T-cell (primary cell): Measurements from ENCODE around the gene MX1. TPM values are rescaled to one million over a fixed set of nuclear protein-coding genes. Genes with fewer than 3 reads are reported as not detected.

ENCODE experiments used
- ATAC-seq, 4 experiments: fragments of 200-7000 bp in 3 of 4; fragments of 150-1000 bp in 1 of 4; cut with Tn5 transposase; replicated peaks in 1 of 4; 1 replicate in 3 of 4; 2 replicates in 1 of 4; pipeline ENCODE4 v1.10.0; 2021; ENCODE audit warnings: moderate library complexity in 3 of 4, mild to moderate bottlenecking in 2 of 4, moderate number of reproducible peaks in 1 of 4
- CTCF ChIA-PET, 2 donors: fragments of 300-600 bp; sonication (Branson Sonifier 250); formaldehyde crosslinking; loops; one replicate each; lab custom pipeline; 2022; ENCODE audit warnings: antibody characterized with exemption in 2 of 2; lab: Charles Lee
- POLR2A ChIA-PET, 2 donors: fragments of 300-600 bp; sonication (Branson Sonifier 250); formaldehyde crosslinking; loops; one replicate each; lab custom pipeline; 2022; ENCODE audit warnings: antibody characterized with exemption in 2 of 2; lab: Charles Lee
- DNase-seq, 35 experiments: peaks; one replicate each; pipeline versions ENCODE4 v3.0.0 to v3.0.0-alpha.2; 2013 to 2023
- H3K27ac ChIP-seq: one replicate; pipeline ENCODE4 v1.5.1; 2013; ENCODE audit warnings: low read length
- H3K27me3 ChIP-seq, 2 experiments: replicated peaks in 1 of 2; 1 replicate in 1 of 2; 2 replicates in 1 of 2; pipeline versions ENCODE4 v1.6.1 to v1.7.0; 2013; ENCODE audit warnings: low read length in 1 of 2, mixed read lengths in 1 of 2; ENCODE audit not compliant: control insufficient read depth in 2 of 2, insufficient read depth in 2 of 2; ENCODE audit errors: extremely low read depth in 1 of 2
- H3K36me3 ChIP-seq, 2 donors: 1 replicate in 1 of 2; 2 replicates in 1 of 2; pipeline versions ENCODE4 v1.6.1 to v1.7.0; 2013; ENCODE audit warnings: low read length in 1 of 2; ENCODE audit not compliant: control insufficient read depth in 2 of 2, insufficient read depth in 1 of 2; ENCODE audit errors: extremely low read depth in 1 of 2
- H3K4me1 ChIP-seq, 2 experiments: 1 replicate in 1 of 2; 2 replicates in 1 of 2; pipeline versions ENCODE4 v1.6.1 to v1.7.0; 2013; ENCODE audit warnings: low read length in 2 of 2, mixed read lengths in 1 of 2; ENCODE audit not compliant: insufficient read depth in 2 of 2, control insufficient read depth in 1 of 2; ENCODE audit errors: extremely low read depth in 1 of 2
- H3K4me3 ChIP-seq, 2 donors: 1 replicate in 1 of 2; 2 replicates in 1 of 2; pipeline versions ENCODE4 v1.5.1 to v1.7.0; 2013; ENCODE audit warnings: mild to moderate bottlenecking in 2 of 2, low read length in 1 of 2, moderate library complexity in 1 of 2; ENCODE audit not compliant: control insufficient read depth in 1 of 2; ENCODE audit errors: extremely low read depth in 1 of 2
- H3K9me3 ChIP-seq: 2 replicates; pipeline ENCODE4 v1.7.0; 2013
- H3K27ac Mint-ChIP-seq, 2 donors: one replicate each; pipeline ENCODE4 v1.8.0; 2020 to 2021; ENCODE audit warnings: mild to moderate bottlenecking in 2 of 2, mixed read lengths in 2 of 2
- H3K27me3 Mint-ChIP-seq, 2 donors: one replicate each; pipeline ENCODE4 v1.8.0; 2021 to 2022; ENCODE audit warnings: mixed read lengths in 2 of 2
- H3K36me3 Mint-ChIP-seq: one replicate; pipeline ENCODE4 v1.8.0; 2021; ENCODE audit warnings: mixed read lengths
- H3K4me1 Mint-ChIP-seq, 3 donors: one replicate each; pipeline ENCODE4 v1.8.0; 2020 to 2022; ENCODE audit warnings: mixed read lengths in 3 of 3, mild to moderate bottlenecking in 1 of 3
- H3K4me3 Mint-ChIP-seq, 3 donors: one replicate each; pipeline ENCODE4 v1.8.0; 2020 to 2022; ENCODE audit warnings: mild to moderate bottlenecking in 3 of 3, mixed read lengths in 3 of 3, moderate library complexity in 3 of 3
- H3K9me3 Mint-ChIP-seq, 3 donors: one replicate each; pipeline ENCODE4 v1.8.0; 2020 to 2022; ENCODE audit warnings: mixed read lengths in 3 of 3
- WGBS: methylation state at CpG from one replicate; pipeline ENCODE4 v1.1.5; 2013; ENCODE audit warnings: missing lambda C conversion rate; ENCODE audit not compliant: insufficient coverage; 5-methylcytosine and 5-hydroxymethylcytosine counted together
- total RNA-seq, 35 experiments: library from RNA in 6 of 35; stranded (reverse) in 6 of 35; fragments of 120-200 nt in 1 of 35; gene quantifications; one replicate each; pipeline versions ENCODE4 v1.2.1 to v1.2.4 and lab custom pipeline; 2013 to 2026

MX1 gene
- total RNA-seq, 5 donors from 2014 or later (not counting 1 experiment from before 2014, with no cell fraction given), result 55.2 to 82.5 (median 68.7) TPM

DNA sequence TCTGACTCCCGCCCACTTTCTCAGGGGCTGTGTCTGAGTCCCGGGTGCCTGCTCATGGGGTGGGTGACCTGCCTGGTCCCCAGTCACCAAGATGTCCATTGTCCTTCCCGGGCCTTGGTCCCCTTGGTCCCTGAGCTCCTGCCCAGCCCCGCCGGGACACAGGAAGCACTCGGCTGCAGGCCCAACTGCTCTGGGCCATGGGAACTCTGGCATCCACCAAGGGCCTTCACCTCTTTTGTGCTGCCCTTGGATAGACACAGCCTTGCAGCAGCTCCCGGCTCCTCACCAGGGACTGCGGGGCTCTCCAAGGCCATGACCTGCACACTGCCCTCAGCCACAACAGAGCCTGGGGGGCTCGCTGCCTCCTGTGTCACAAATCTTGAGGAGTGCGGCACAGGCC lies 22.1 kb upstream of the MX1 start:
- DNase-seq (no peak), ATAC-seq (no peak)
- Histone ChIP-seq H3K27me3 (no peaks in the 10 kb centered on the region), H3K9me3 (no peaks in the 10 kb centered on the region), H3K4me1 (no peaks in the 10 kb centered on the region), H3K4me3 (no peak overlapping the region), H3K27ac (no peak overlapping the region), H3K36me3 (peaks cover 17 to 79% of the 10 kb centered on the region in 2 donors)
- Mint-ChIP-seq H3K27ac (no peak overlapping the region), H3K4me3 (no peak overlapping the region), H3K27me3 (no peaks in the 10 kb centered on the region), H3K9me3 (no peaks in the 10 kb centered on the region), H3K36me3 (peaks cover 78% of the 10 kb centered on the region), H3K4me1 (no peaks in the 10 kb centered on the region)
- ChIA-PET POLR2A (interaction anchor here in 1 of 2 donors (0.7 kb wide), 1 partner anchor 27 kb away, joined by 9 read pairs; no protein-coding TSS in a partner anchor), CTCF (no interaction called here)
- WGBS, result 98% methylated on average over 9 of the region's 10 CpGs

DNA sequence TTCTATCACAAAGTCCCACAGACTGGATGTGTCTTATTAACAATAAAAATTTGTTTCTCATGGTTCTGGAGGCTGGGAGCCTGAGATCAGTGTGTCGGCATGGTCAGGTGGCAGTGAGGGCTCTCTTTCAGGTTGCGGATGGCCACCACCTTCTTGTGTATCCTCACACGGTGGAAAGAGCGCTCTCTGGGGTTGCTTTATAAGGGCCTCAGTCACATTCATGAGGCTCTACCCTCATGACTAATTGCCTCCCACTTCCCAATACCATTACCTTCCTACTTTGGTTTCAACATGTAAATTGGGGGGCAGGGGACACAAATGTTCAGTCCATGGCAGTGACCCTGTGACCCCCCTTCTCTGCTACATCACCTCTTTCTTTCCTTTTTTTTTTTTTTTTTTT lies 20.7 kb upstream of the MX1 start:
- H3K4me1 ChIP-seq, result no peaks in the 10 kb centered on the region
- no peak for DNase-seq
- H3K36me3 ChIP-seq, result peaks cover 10 to 76% of the 10 kb centered on the region in 2 donors
- H3K36me3 Mint-ChIP-seq, result peaks cover 81% of the 10 kb centered on the region
- peaks cover 0 to under 1% (median 0%) of the 10 kb centered on the region in 3 donors for H3K4me1 Mint-ChIP-seq
- peaks cover 0 to 3% (median 0%) of the 10 kb centered on the region in 3 donors for H3K9me3 Mint-ChIP-seq
- WGBS, result 100% methylated on average over 1 of the region's 4 CpGs
- no peak overlapping the region for H3K27ac Mint-ChIP-seq
- CTCF ChIA-PET, result interaction anchor here in 1 of 2 donors (0.7 kb wide), 1 partner anchor 878 kb away, joined by 10 read pairs; no protein-coding TSS in a partner anchor
- no peaks in the 10 kb centered on the region for H3K27me3 Mint-ChIP-seq
- POLR2A ChIA-PET, result interaction anchor here in 1 of 2 donors (0.7 kb wide), 1 partner anchor 35 kb away, joined by 3 read pairs; no protein-coding TSS in a partner anchor
- no peak overlapping the region for H3K4me3 Mint-ChIP-seq
- H3K27ac ChIP-seq, result no peak overlapping the region
- no peaks in the 10 kb centered on the region for H3K9me3 ChIP-seq
- H3K4me3 ChIP-seq, result no peak overlapping the region
- H3K27me3 ChIP-seq, result no peaks in the 10 kb centered on the region
- ATAC-seq, result no peak

DNA sequence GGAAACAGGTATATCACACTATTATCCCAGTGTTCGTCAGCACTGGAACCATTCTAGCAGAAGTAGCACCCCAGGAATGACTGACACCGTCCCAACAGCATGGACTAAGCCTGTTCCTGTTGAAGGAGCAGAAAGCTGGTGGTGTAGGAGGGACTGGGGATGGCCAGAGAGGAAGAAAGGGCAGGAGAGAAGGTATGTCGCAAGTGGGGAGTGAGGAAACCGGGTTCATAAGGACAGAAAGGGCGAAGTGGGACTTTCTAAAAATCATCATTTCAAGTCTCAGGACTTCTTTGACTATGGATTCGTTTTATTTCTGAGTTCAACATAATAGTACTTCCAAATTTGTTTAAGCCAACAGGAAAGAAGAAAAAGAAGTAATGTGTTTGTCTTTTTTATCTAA lies 19.7 kb upstream of the MX1 start:
- no peaks in the 10 kb centered on the region for H3K9me3 ChIP-seq
- DNase-seq (no peak), ATAC-seq (no peak)
- H3K27me3 ChIP-seq, result no peaks in the 10 kb centered on the region
- no peaks in the 10 kb centered on the region for H3K4me1 ChIP-seq
- no peak overlapping the region for H3K27ac Mint-ChIP-seq
- peaks cover 82% of the 10 kb centered on the region for H3K36me3 Mint-ChIP-seq
- CTCF ChIA-PET, result no interaction called here
- WGBS, result 100% methylated on average over 2 of the region's 6 CpGs
- H3K36me3 ChIP-seq, result peaks cover 10 to 75% of the 10 kb centered on the region in 2 donors
- no peak overlapping the region for H3K4me3 ChIP-seq
- H3K9me3 Mint-ChIP-seq, result peaks cover 0 to 12% (median 2%) of the 10 kb centered on the region in 3 donors
- peaks cover 0 to 3% (median 2%) of the 10 kb centered on the region in 3 donors for H3K4me1 Mint-ChIP-seq
- POLR2A ChIA-PET, result no interaction called here
- H3K27ac ChIP-seq, result no peak overlapping the region
- H3K27me3 Mint-ChIP-seq, result no peaks in the 10 kb centered on the region
- H3K4me3 Mint-ChIP-seq, result no peak overlapping the region

DNA sequence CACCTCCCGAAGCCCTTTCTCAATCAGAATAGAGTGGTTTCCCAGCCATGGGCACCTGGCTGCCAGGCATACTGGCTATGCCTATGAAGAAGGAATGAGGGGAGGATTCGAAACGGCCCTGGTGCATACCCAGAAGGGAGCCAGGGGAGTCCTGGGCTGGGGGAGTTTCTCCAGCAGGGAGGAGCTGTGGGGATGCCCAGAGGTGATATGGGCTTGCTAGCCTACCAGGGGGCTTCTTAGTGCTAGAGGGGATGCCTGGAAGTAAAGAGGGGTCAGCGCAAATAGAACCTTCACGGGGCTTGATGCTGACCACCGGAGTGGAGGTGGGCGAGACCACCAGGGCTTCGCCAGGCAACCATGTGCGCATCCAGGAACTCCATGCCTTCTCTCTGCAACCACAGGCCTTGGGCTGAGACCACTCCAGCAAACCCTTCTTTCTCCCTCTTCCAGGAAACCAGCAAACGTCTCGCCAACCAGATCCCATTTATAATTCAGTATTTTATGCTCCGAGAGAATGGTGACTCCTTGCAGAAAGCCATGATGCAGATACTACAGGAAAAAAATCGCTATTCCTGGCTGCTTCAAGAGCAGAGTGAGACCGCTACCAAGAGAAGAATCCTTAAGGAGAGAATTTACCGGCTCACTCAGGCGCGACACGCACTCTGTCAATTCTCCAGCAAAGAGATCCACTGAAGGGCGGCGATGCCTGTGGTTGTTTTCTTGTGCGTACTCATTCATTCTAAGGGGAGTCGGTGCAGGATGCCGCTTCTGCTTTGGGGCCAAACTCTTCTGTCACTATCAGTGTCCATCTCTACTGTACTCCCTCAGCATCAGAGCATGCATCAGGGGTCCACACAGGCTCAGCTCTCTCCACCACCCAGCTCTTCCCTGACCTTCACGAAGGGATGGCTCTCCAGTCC lies 18.2 kb upstream of the MX1 start:
- Histone ChIP-seq H3K9me3 (no peaks in the 10 kb centered on the region), H3K4me3 (no peak overlapping the region), H3K36me3 (peaks cover 8 to 62% of the 10 kb centered on the region in 2 donors), H3K27ac (no peak overlapping the region), H3K4me1 (no peaks in the 10 kb centered on the region), H3K27me3 (no peaks in the 10 kb centered on the region)
- H3K9me3 Mint-ChIP-seq, result peaks cover 0 to 26% (median 15%) of the 10 kb centered on the region in 3 donors
- H3K4me1 Mint-ChIP-seq, result peaks cover 0 to 7% (median 2%) of the 10 kb centered on the region in 3 donors
- H3K27me3 Mint-ChIP-seq, result no peaks in the 10 kb centered on the region
- peaks cover 75% of the 10 kb centered on the region for H3K36me3 Mint-ChIP-seq
- DNase-seq (no peak), ATAC-seq (no peak)
- CTCF ChIA-PET, result no interaction called here
- WGBS, result 97% methylated on average over 21 of the region's 24 CpGs
- H3K4me3 Mint-ChIP-seq, result no peak overlapping the region
- POLR2A ChIA-PET, result no interaction called here
- no peak overlapping the region for H3K27ac Mint-ChIP-seq

DNA sequence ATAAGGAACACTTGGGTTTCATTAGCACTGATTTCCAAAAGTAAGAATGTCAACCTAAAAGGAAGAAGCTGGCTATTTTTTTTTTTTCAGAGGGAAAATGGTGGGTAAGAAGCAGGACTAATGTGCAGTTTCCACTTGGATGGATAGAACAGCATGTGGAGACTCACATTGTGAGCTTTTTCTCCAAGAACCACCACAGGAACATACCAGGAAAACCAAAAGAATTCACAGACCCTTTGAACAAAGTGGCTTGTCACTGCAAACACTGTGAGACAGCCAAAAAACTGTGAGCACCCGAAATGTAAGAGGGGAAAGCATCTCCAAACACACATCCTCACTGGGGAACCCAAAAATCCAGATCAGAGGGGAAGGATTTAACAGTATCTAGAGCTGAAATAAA lies 15.7 kb upstream of the MX1 start:
- Mint-ChIP-seq H3K27me3 (no peaks in the 10 kb centered on the region), H3K4me1 (peaks cover 0 to 7% (median 2%) of the 10 kb centered on the region in 3 donors), H3K9me3 (peaks cover 7 to 50% (median 29%) of the 10 kb centered on the region in 3 donors), H3K36me3 (peaks cover 58% of the 10 kb centered on the region), H3K4me3 (no peak overlapping the region), H3K27ac (no peak overlapping the region)
- ChIA-PET POLR2A (no interaction called here), CTCF (no interaction called here)
- ATAC-seq, result no peak
- Histone ChIP-seq H3K36me3 (peaks cover 5 to 44% of the 10 kb centered on the region in 2 donors), H3K4me3 (no peak overlapping the region), H3K27ac (no peak overlapping the region), H3K9me3 (no peaks in the 10 kb centered on the region), H3K4me1 (no peaks in the 10 kb centered on the region), H3K27me3 (no peaks in the 10 kb centered on the region)
- no CpG with 5 or more reads among the region's 1 CpG for WGBS
- no peak for DNase-seq

DNA sequence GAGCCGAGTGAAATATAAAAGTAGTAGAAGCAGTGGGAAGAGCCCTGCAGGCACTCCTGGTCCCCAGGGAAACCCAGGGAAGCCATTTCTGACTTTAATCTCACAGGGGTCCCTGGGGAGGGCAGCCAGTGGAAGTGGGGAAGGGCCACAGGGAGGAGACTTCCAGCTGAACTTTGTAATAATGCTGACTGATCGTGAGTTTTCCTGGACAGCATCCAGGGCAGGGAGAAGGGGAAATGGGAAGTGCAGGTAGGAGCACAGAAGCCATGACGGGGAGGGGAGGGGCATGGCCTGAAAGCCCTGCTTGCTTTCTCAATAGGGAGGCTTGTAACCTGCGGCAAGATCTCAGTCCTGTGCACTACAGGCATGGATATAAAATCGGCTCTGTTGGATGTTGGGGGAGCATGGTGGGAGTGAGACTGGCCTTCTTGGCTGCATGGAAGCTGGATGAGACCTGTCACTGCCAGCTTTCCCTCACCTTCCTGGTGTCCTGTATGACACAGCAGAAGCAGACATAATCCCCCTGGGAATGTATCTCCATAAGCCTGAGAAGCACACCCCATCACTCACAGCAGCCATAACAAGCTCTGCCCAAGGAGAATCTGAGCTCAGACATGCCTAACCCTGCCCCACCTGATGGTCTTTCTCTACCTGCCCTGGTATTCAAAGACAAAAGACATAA lies 15.1 kb upstream of the MX1 start:
- H3K4me3 Mint-ChIP-seq, result no peak overlapping the region
- peaks cover 0 to 7% (median 2%) of the 10 kb centered on the region in 3 donors for H3K4me1 Mint-ChIP-seq
- H3K4me1 ChIP-seq, result no peaks in the 10 kb centered on the region
- H3K36me3 Mint-ChIP-seq, result peaks cover 58% of the 10 kb centered on the region
- peaks cover 5 to 44% of the 10 kb centered on the region in 2 donors for H3K36me3 ChIP-seq
- H3K27ac Mint-ChIP-seq, result no peak overlapping the region
- 79% methylated on average over 3 of the region's 5 CpGs for WGBS
- no peak for DNase-seq
- H3K9me3 ChIP-seq, result no peaks in the 10 kb centered on the region
- H3K9me3 Mint-ChIP-seq, result peaks cover 7 to 54% (median 29%) of the 10 kb centered on the region in 3 donors
- CTCF ChIA-PET, result no interaction called here
- no peaks in the 10 kb centered on the region for H3K27me3 ChIP-seq
- no peak overlapping the region for H3K27ac ChIP-seq
- POLR2A ChIA-PET, result interaction anchor here (0.5 to 0.6 kb wide), 2 partner anchors 9 to 307 kb away, joined by 4 to 5 read pairs; no protein-coding TSS in a partner anchor
- H3K4me3 ChIP-seq, result no peak overlapping the region
- ATAC-seq, result no peak
- no peaks in the 10 kb centered on the region for H3K27me3 Mint-ChIP-seq
